ENCODE measurements around the gene KIFC3.

- no peak for TF ChIP-seq ZNF274 (IDR thresholded peaks at IDR 0.05; ENCODE audit: low read length)
- peak; percentile 51; the same call in 1 of the 2 replicates for TF ChIP-seq ZNF274 (tag by site-specific recombination; IDR thresholded peaks at IDR 0.05; ENCODE audit: borderline replicate concordance)
- no peak for TF ChIP-seq ZNF155 (tag by site-specific recombination; IDR thresholded peaks at IDR 0.05)
- TF ChIP-seq CTCF (tag by site-specific recombination; IDR thresholded peaks at IDR 0.05) = no peak
- no peak for TF ChIP-seq TRIM28 (IDR thresholded peaks at IDR 0.05; ENCODE audit: borderline replicate concordance, low read length)
- no peak for TF ChIP-seq ZNF510 (tag by site-specific recombination; IDR thresholded peaks at IDR 0.05; ENCODE audit: insufficient replicate concordance)
- TF ChIP-seq ZNF747 (tag by site-specific recombination; IDR thresholded peaks at IDR 0.05) = no peak
- TF ChIP-seq SETDB1 (IDR thresholded peaks at IDR 0.05; ENCODE audit: insufficient read length, low read length) = no peak
- no peak for TF ChIP-seq ZSCAN30 (tag by site-specific recombination; IDR thresholded peaks at IDR 0.05)
- TF ChIP-seq ZBTB8A (tag by site-specific recombination; IDR thresholded peaks at IDR 0.05) = no peak
- no peak for TF ChIP-seq PRDM6 (tag by site-specific recombination; IDR thresholded peaks at IDR 0.05)
- 0 out of 2 replicates have a peak, but pooled peaks have one; percentile 32 for TF ChIP-seq ZNF776 (tag by site-specific recombination; IDR thresholded peaks at IDR 0.05; ENCODE audit: borderline replicate concordance)
- TF ChIP-seq YY2 (tag by site-specific recombination; IDR thresholded peaks at IDR 0.05) = no peak
These were observed 66.4 kb downstream of the KIFC3 start, which contains the start of gene KATNB1 for GRCh38 chr16:57735755-57736418.
